HEK293 (cell line): Measurements from ENCODE around the gene BEND7.

Source experiments
- CTCF ChIP-seq: fragments of 450-650 bp; formaldehyde crosslinking; IDR thresholded peaks from 2 replicates; pipeline ENCODE4 v1.5.1; 2016; ENCODE audit warnings: missing biosample characterization, missing genetic modification characterization
- FEZF1 ChIP-seq: fragments of 450-650 bp; formaldehyde crosslinking; IDR thresholded peaks from 2 replicates; pipeline ENCODE4 v1.5.1; 2016; ENCODE audit warnings: missing biosample characterization, missing genetic modification characterization
- GLIS1 ChIP-seq: fragments of 450-650 bp; formaldehyde crosslinking; IDR thresholded peaks from 2 replicates; pipeline ENCODE4 v1.5.1; 2016; ENCODE audit warnings: missing biosample characterization, missing genetic modification characterization
- YY1 ChIP-seq: fragments of 450-650 bp; formaldehyde crosslinking; IDR thresholded peaks from 2 replicates; pipeline ENCODE4 v1.5.1; 2018; ENCODE audit warnings: missing biosample characterization, missing genetic modification characterization
- ZNF274 ChIP-seq, 2 experiments: fragments of 200-500 bp in 1 of 2; fragments of 450-650 bp in 1 of 2; sonication (Bioruptor generic) in 1 of 2; formaldehyde crosslinking in 1 of 2; IDR thresholded peaks; 2 replicates each; pipeline versions ENCODE4 v1.5.1 to v1.6.1; 2014 to 2016; ENCODE audit warnings: borderline replicate concordance in 1 of 2, inconsistent platforms in 1 of 2, low read length in 1 of 2, missing biosample characterization in 1 of 2, missing genetic modification characterization in 1 of 2
- ZNF366 ChIP-seq: fragments of 450-650 bp; formaldehyde crosslinking; conservative IDR thresholded peaks from 2 replicates; pipeline ENCODE4 v1.5.1; 2016; ENCODE audit warnings: missing biosample characterization, missing genetic modification characterization
- ZNF518A ChIP-seq: fragments of 450-650 bp; formaldehyde crosslinking; conservative IDR thresholded peaks from 2 replicates; pipeline ENCODE4 v1.5.1; 2016; ENCODE audit warnings: low read depth, missing biosample characterization, missing genetic modification characterization
- ZNF777 ChIP-seq: fragments of 450-650 bp; formaldehyde crosslinking; IDR thresholded peaks from 2 replicates; pipeline ENCODE4 v1.5.1; 2017; ENCODE audit warnings: missing biosample characterization, missing genetic modification characterization, borderline replicate concordance
- ZNF785 ChIP-seq: fragments of 450-650 bp; formaldehyde crosslinking; IDR thresholded peaks from 2 replicates; pipeline ENCODE4 v1.5.1; 2016; ENCODE audit warnings: missing biosample characterization, missing genetic modification characterization

- TF ChIP-seq CTCF: no peak
- no peak for TF ChIP-seq ZNF366 (tag by site-specific recombination)
- no peak for TF ChIP-seq GLIS1
- TF ChIP-seq YY1 (tag by site-specific recombination): no peak
- no peak for TF ChIP-seq ZNF777
- TF ChIP-seq ZNF785 (tag by site-specific recombination): no peak
- no peak for TF ChIP-seq FEZF1 (tag by site-specific recombination)
- TF ChIP-seq ZNF274 (IDR thresholded peaks at IDR 0.05; ENCODE audit: low read length): no peak
- TF ChIP-seq ZNF274 (tag by site-specific recombination; IDR thresholded peaks at IDR 0.05; ENCODE audit: borderline replicate concordance): no peak
- no peak for TF ChIP-seq ZNF518A (tag by site-specific recombination)
These were observed 89.3 kb downstream of the BEND7 start for GRCh38 chr10:13439313-13440184.
